ENCODE measurements around the gene SLC25A45.

GRCh38 chr11:65356394-65356972 is 26.0 kb downstream of the SLC25A45 start:
- TF ChIP-seq CTCF (IDR thresholded peaks at IDR 0.05) (no peak), POLR2A (IDR thresholded peaks at IDR 0.05) (no peak)

Measured in vagina (tissue), 2 donors.